H9 (cell line): Measurements from ENCODE around the gene LIN7A. TPM values are rescaled to one million over a fixed set of nuclear protein-coding genes. Genes with fewer than 3 reads are reported as not detected.

ENCODE experiments used
- DNase-seq: peaks from one replicate; pipeline ENCODE4 v3.0.0-alpha.2; 2017
- H2AFZ ChIP-seq: one replicate; pipeline ENCODE4 v1.6.1; 2013; ENCODE audit warnings: mild to moderate bottlenecking, low read length, control low read depth, moderate library complexity
- H2AK5ac ChIP-seq: 2 replicates; pipeline ENCODE4 v1.6.1; 2013; ENCODE audit warnings: low read length, control low read depth, mixed read lengths; ENCODE audit not compliant: insufficient read length
- H2BK120ac ChIP-seq: one replicate; pipeline ENCODE4 v1.6.1; 2013; ENCODE audit warnings: low read depth, mild to moderate bottlenecking, low read length, control low read depth, inconsistent platforms; ENCODE audit not compliant: poor library complexity, severe bottlenecking
- H2BK12ac ChIP-seq: 2 replicates; pipeline ENCODE4 v1.6.1; 2013; ENCODE audit warnings: low read length, control low read depth, mixed read lengths, low read depth; ENCODE audit not compliant: insufficient read length
- H2BK15ac ChIP-seq: 2 replicates; pipeline ENCODE4 v1.6.1; 2013; ENCODE audit warnings: low read depth, low read length, control low read depth
- H2BK20ac ChIP-seq: one replicate; pipeline ENCODE4 v1.6.1; 2013; ENCODE audit warnings: low read depth, mild to moderate bottlenecking, low read length, control low read depth, inconsistent platforms; ENCODE audit not compliant: poor library complexity, severe bottlenecking
- H2BK5ac ChIP-seq: 2 replicates; pipeline ENCODE4 v1.6.1; 2013; ENCODE audit warnings: low read length, control low read depth, mixed read lengths; ENCODE audit not compliant: insufficient read length
- H3K14ac ChIP-seq: 2 replicates; pipeline ENCODE4 v1.6.1; 2013; ENCODE audit warnings: low read length, control low read depth; ENCODE audit not compliant: insufficient read depth
- H3K18ac ChIP-seq: 2 replicates; pipeline ENCODE4 v1.6.1; 2013; ENCODE audit warnings: low read depth, mild to moderate bottlenecking, mixed read lengths, low read length, control low read depth; ENCODE audit not compliant: insufficient read length
- H3K23ac ChIP-seq: 2 replicates; pipeline ENCODE4 v1.6.1; 2013; ENCODE audit warnings: low read length, control low read depth, mixed read lengths, low read depth; ENCODE audit not compliant: insufficient read length
- H3K23me2 ChIP-seq: 2 replicates; pipeline ENCODE4 v1.6.1; 2013; ENCODE audit warnings: low read depth, mild to moderate bottlenecking, mixed read lengths, low read length, control low read depth; ENCODE audit not compliant: insufficient read length, poor library complexity, severe bottlenecking
- H3K27ac ChIP-seq: 2 replicates; pipeline ENCODE4 v1.5.1; 2013; ENCODE audit warnings: low read length, control low read depth, mixed read lengths, low read depth; ENCODE audit not compliant: insufficient read length
- H3K27me3 ChIP-seq: 2 replicates; pipeline ENCODE4 v1.6.1; 2013; ENCODE audit warnings: low read length, control low read depth, inconsistent platforms; ENCODE audit not compliant: insufficient read depth
- H3K4ac ChIP-seq: 2 replicates; pipeline ENCODE4 v1.6.1; 2013; ENCODE audit warnings: low read depth, mild to moderate bottlenecking, control low read depth, inconsistent platforms, low read length, moderate library complexity
- H3K4me1 ChIP-seq: 2 replicates; pipeline ENCODE4 v1.6.1; 2013; ENCODE audit warnings: low read length, control low read depth, inconsistent platforms; ENCODE audit not compliant: insufficient read depth
- H3K4me2 ChIP-seq: 2 replicates; pipeline ENCODE4 v1.6.1; 2013; ENCODE audit warnings: low read length, control low read depth, mixed read lengths; ENCODE audit not compliant: insufficient read length, insufficient read depth
- H3K56ac ChIP-seq: 2 replicates; pipeline ENCODE4 v1.6.1; 2013; ENCODE audit warnings: low read depth, mild to moderate bottlenecking, mixed read lengths, low read length, control low read depth; ENCODE audit not compliant: insufficient read length
- H3K79me1 ChIP-seq: 2 replicates; pipeline ENCODE4 v1.6.1; 2013; ENCODE audit warnings: low read depth, mild to moderate bottlenecking, moderate library complexity, low read length, control low read depth, inconsistent platforms; ENCODE audit not compliant: insufficient read depth, poor library complexity, severe bottlenecking
- H3K79me2 ChIP-seq: 2 replicates; pipeline ENCODE4 v1.6.1; 2013; ENCODE audit warnings: low read length, control low read depth, inconsistent platforms; ENCODE audit not compliant: insufficient read depth
- H3K9ac ChIP-seq: 2 replicates; pipeline ENCODE4 v1.6.1; 2013; ENCODE audit warnings: low read length, control low read depth, mixed read lengths; ENCODE audit not compliant: insufficient read length; ENCODE audit errors: extremely low read depth
- H3K9me3 ChIP-seq: one replicate; pipeline ENCODE4 v1.6.1; 2013; ENCODE audit warnings: low read depth, low read length, inconsistent platforms; ENCODE audit not compliant: control insufficient read depth
- H3T11ph ChIP-seq: one replicate; pipeline ENCODE4 v1.6.1; 2013; ENCODE audit warnings: mild to moderate bottlenecking, low read length, control low read depth, inconsistent platforms
- H4K20me1 ChIP-seq: one replicate; pipeline ENCODE4 v1.6.1; 2013; ENCODE audit not compliant: control insufficient read depth, insufficient read length, insufficient read depth
- H4K5ac ChIP-seq: 2 replicates; pipeline ENCODE4 v1.6.1; 2013; ENCODE audit warnings: low read depth, mild to moderate bottlenecking, mixed read lengths, low read length, control low read depth; ENCODE audit not compliant: insufficient read length
- H4K8ac ChIP-seq: replicated peaks from 2 replicates; pipeline ENCODE4 v1.6.1; 2013; ENCODE audit warnings: low read length, control low read depth, mixed read lengths, low read depth; ENCODE audit not compliant: insufficient read length
- H4K91ac ChIP-seq: 2 replicates; pipeline ENCODE4 v1.6.1; 2013; ENCODE audit warnings: low read depth, mild to moderate bottlenecking, moderate library complexity, mixed read lengths, low read length, control low read depth; ENCODE audit not compliant: insufficient read length
- H3K27ac Mint-ChIP-seq, 3 experiments: 2 replicates in 2 of 3; 3 replicates in 1 of 3; pipeline ENCODE4 v1.8.0; 2020 to 2021; ENCODE audit warnings: mixed read lengths in 3 of 3, mild to moderate bottlenecking in 1 of 3, moderate library complexity in 1 of 3
- H3K27me3 Mint-ChIP-seq: 2 replicates; pipeline ENCODE4 v1.8.0; 2021; ENCODE audit warnings: low read depth, mild to moderate bottlenecking, moderate library complexity, mixed read lengths
- H3K36me3 Mint-ChIP-seq, 3 experiments: 2 replicates in 2 of 3; 3 replicates in 1 of 3; pipeline ENCODE4 v1.8.0; 2020 to 2021; ENCODE audit warnings: low read depth in 3 of 3, mixed read lengths in 3 of 3; ENCODE audit not compliant: insufficient read depth in 1 of 3
- H3K4me1 Mint-ChIP-seq, 2 experiments: 2 replicates each; pipeline ENCODE4 v1.8.0; 2020; ENCODE audit warnings: mixed read lengths in 2 of 2
- H3K4me3 Mint-ChIP-seq, 2 experiments: 2 replicates in 1 of 2; 3 replicates in 1 of 2; pipeline ENCODE4 v1.8.0; 2020 to 2021; ENCODE audit warnings: mild to moderate bottlenecking in 2 of 2, mixed read lengths in 2 of 2, moderate library complexity in 1 of 2
- H3K9me3 Mint-ChIP-seq, 2 experiments: 2 replicates in 1 of 2; 3 replicates in 1 of 2; pipeline ENCODE4 v1.8.0; 2020; ENCODE audit warnings: mild to moderate bottlenecking in 2 of 2, mixed read lengths in 2 of 2, moderate library complexity in 1 of 2
- WGBS: extraction: QIAGEN DNeasy Blood & Tissue Kit; methylation state at CpG from one replicate; pipeline ENCODE4 v1.1.7; 2013; ENCODE audit warnings: missing lambda C conversion rate, low lambda C conversion rate, mixed read lengths; ENCODE audit not compliant: insufficient read length; ENCODE audit errors: extremely low coverage; 5-methylcytosine and 5-hydroxymethylcytosine counted together
- total RNA-seq: library from RNA; stranded (reverse); gene quantifications from 2 replicates; pipeline ENCODE4 v1.2.1, GENCODE V29; 2021
- TF ChIP-seq, protein P1 (sequence below): fragments of 200-600 bp; sonication (generic); conservative IDR thresholded peaks from 3 replicates; pipeline ENCODE4 v1.8.0; 2021; ENCODE audit warnings: antibody characterized with exemption, mild to moderate bottlenecking

The LIN7A gene
- total RNA-seq, 1 experiment from 2014 or later: 18.3 TPM

DNA sequence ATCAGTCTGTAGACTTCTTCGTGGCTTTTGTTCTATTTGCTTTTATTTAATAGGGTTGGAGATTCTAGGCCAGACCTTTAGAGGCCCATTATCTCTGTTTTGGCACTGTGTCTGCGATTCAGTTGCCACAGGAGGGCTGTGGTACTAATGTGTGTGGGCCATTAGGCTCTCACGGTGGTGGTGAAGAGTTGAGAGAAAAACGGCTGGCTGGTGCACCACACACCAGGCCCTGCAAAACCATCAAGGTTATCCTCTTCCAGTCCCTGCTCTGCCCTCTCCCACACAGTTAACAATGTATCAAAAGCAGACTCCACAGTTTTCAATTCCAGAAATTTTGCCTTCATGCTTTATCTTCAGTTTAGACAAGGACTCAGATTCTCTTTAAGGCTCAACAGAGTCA lies 123.3 kb downstream of the LIN7A start:
- H3K27me3 Mint-ChIP-seq: no peaks in the 10 kb centered on the region
- Histone ChIP-seq H2BK20ac (no peak overlapping the region), H2BK12ac (no peak overlapping the region), H4K8ac (no peak overlapping the region), H3K4ac (no peak overlapping the region), H3K27ac (no peak overlapping the region), H3K23me2 (no peaks in the 10 kb centered on the region), H3K27me3 (no peaks in the 10 kb centered on the region), H2BK120ac (no peak overlapping the region), H3K4me2 (no peak overlapping the region), H3T11ph (no peak overlapping the region), H4K91ac (no peak overlapping the region), H2BK5ac (no peak overlapping the region), H3K9me3 (no peaks in the 10 kb centered on the region), H3K4me1 (no peaks in the 10 kb centered on the region), H3K18ac (no peak overlapping the region), H4K20me1 (no peaks in the 10 kb centered on the region), H3K79me2 (no peaks in the 10 kb centered on the region), H3K79me1 (no peaks in the 10 kb centered on the region), H3K14ac (no peak overlapping the region), H3K56ac (no peak overlapping the region), H3K23ac (no peak overlapping the region), H2AK5ac (no peak overlapping the region), H4K5ac (no peak overlapping the region), H2AFZ (no peak overlapping the region), H3K9ac (no peak overlapping the region), H2BK15ac (no peak overlapping the region)
- H3K4me1 Mint-ChIP-seq: peaks cover 0 to 2% of the 10 kb centered on the region in 2 experiments; a peak in 1 of 4 replicates
- H3K9me3 Mint-ChIP-seq: no peaks in the 10 kb centered on the region
- TF ChIP-seq, protein P1, sequence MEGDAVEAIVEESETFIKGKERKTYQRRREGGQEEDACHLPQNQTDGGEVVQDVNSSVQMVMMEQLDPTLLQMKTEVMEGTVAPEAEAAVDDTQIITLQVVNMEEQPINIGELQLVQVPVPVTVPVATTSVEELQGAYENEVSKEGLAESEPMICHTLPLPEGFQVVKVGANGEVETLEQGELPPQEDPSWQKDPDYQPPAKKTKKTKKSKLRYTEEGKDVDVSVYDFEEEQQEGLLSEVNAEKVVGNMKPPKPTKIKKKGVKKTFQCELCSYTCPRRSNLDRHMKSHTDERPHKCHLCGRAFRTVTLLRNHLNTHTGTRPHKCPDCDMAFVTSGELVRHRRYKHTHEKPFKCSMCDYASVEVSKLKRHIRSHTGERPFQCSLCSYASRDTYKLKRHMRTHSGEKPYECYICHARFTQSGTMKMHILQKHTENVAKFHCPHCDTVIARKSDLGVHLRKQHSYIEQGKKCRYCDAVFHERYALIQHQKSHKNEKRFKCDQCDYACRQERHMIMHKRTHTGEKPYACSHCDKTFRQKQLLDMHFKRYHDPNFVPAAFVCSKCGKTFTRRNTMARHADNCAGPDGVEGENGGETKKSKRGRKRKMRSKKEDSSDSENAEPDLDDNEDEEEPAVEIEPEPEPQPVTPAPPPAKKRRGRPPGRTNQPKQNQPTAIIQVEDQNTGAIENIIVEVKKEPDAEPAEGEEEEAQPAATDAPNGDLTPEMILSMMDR: no peak
- WGBS: no CpG with 5 or more reads among the region's 4 CpGs
- H3K36me3 Mint-ChIP-seq: peaks cover 0 to 18% (median 2%) of the 10 kb centered on the region in 3 experiments; a peak in 4 of 7 replicates
- DNase-seq: no peak
- H3K27ac Mint-ChIP-seq: peak overlapping the region in 2 of 3 experiments; percentile 20 to 58; a peak in 1 of 7 replicates
- no peak overlapping the region for H3K4me3 Mint-ChIP-seq
